ENCODE results near the gene KYNU.

KYNU gene

DNA sequence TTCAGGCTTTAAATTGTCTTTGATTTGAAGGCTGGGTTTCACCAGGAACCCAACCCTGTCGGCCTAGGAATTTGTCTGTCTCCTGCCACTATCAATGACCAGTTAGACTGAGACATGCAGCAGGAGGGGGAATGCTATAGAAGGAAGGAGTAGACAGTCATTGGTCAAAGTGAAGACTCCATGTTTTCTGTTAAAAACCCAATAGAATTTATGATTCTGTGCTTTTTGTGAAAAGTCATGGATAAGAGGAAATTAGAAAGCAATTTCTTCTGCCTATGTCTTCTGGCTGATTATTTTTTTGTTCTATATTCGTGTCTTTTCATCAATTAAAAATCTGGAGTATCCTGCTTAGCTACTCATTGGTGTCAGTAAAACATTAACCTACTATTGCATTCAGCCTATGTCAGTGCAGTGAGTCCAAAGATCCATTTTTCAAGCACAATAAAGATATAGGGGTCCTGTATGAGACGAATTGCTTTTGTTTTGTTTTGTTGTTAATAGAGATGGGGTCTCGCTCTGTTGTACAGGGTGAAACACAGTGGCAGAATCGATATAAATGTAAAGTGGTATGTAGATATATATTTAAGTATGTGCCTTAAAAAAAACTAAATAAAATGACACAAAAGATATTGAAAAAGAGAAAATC is 7.9 kb upstream of the KYNU start:
- Histone ChIP-seq H3K4me1 (no peaks in the 10 kb centered on the region), H3K9me3 (no peaks in the 10 kb centered on the region), H3K36me3 (no peaks in the 10 kb centered on the region), H3K4me3 (ENCODE audit: low read depth, low read length) (no peak overlapping the region), H3K27me3 (no peaks in the 10 kb centered on the region)
- no peak for DNase-seq
- TF ChIP-seq, protein P1, sequence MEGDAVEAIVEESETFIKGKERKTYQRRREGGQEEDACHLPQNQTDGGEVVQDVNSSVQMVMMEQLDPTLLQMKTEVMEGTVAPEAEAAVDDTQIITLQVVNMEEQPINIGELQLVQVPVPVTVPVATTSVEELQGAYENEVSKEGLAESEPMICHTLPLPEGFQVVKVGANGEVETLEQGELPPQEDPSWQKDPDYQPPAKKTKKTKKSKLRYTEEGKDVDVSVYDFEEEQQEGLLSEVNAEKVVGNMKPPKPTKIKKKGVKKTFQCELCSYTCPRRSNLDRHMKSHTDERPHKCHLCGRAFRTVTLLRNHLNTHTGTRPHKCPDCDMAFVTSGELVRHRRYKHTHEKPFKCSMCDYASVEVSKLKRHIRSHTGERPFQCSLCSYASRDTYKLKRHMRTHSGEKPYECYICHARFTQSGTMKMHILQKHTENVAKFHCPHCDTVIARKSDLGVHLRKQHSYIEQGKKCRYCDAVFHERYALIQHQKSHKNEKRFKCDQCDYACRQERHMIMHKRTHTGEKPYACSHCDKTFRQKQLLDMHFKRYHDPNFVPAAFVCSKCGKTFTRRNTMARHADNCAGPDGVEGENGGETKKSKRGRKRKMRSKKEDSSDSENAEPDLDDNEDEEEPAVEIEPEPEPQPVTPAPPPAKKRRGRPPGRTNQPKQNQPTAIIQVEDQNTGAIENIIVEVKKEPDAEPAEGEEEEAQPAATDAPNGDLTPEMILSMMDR (IDR thresholded peaks at IDR 0.05; ENCODE audit: low read depth, low read length) = no peak

DNA sequence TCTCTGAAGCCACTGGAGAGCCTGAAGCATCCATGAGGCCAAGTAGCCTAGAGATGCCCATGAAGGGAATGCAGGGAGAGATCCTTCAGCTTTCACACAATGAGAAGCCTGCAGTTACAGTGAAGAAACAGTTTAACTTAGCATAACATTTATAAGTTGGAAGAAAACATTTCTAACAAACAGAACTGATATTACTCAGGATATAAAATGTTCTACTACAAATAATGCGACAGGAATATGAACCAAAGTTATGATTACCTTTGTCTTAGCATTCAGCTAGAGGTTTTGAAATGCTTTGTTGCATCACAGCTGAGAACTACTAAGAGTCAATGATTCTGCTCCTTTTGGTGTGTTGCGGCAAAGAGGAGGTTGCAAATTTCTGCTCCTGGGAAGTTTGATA is 6.9 kb upstream of the KYNU start:
- TF ChIP-seq, protein P1 (IDR thresholded peaks at IDR 0.05; ENCODE audit: low read depth, low read length) = no peak
- Histone ChIP-seq H3K4me1 (no peaks in the 10 kb centered on the region), H3K36me3 (no peaks in the 10 kb centered on the region), H3K9me3 (no peaks in the 10 kb centered on the region), H3K4me3 (ENCODE audit: low read depth, low read length) (no peak overlapping the region), H3K27me3 (no peaks in the 10 kb centered on the region)
- DNase-seq = no peak

DNA sequence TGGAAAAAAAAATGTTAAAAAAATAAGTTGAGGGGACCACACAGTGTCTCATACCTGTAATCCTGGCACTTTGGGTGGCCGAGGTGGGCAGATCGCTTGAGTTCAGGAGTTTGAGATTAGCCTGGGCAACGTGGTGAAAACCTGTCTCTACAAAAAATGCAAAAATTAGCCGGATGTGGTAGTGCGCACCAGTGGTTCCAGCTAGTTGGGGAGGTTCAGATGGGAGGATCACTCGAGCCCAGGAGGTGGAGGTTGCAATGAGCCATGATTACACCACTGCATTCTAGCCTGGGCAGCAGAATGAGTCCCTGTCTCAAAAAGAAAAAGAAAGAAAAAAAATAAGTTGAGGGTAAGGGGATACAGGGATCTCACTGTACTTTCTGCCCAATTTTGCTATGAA is 6.1 kb upstream of the KYNU start:
- Histone ChIP-seq H3K27me3 (no peaks in the 10 kb centered on the region), H3K36me3 (no peaks in the 10 kb centered on the region), H3K4me1 (no peaks in the 10 kb centered on the region), H3K9me3 (no peaks in the 10 kb centered on the region), H3K4me3 (ENCODE audit: low read depth, low read length) (no peak overlapping the region)
- no peak for DNase-seq
- TF ChIP-seq, protein P1 (IDR thresholded peaks at IDR 0.05; ENCODE audit: low read depth, low read length) = no peak

DNA sequence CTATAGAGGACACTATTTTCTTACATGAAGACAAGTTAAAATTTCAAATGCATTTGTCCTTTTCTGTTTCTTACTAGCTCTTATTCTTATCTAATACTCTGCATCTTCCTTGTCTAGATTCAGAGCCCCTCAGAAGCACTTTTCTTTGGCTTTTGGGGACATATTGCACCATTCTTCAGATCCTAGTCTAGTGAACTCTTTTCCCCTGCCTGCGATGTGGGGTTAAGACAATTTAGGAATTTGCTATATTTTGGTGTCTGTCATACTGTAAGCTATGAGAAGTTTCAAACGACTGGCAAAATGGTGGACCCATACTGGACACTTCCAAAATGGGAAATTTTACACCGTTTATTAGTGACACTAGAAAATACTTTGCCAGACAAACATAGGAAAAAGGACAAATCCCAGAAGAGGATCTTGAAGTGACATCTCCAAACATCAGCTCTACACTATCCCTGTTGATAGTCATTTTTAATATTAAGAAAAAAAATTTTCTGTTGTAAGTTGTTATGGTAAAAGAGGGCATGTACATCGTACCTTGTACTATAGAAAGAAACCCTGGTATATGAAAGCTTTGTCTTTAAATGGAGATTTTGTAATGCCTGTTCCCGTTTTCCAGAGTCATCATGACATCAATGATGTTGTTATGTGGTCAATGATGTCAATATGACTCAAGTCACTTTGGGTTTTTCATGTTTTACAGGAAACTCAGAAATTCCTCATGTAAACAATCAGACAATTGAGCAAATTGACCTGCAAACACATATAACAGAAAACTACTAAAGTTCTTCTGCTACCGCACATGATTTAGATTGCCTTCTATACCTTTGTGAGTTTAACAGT is 4.4 kb upstream of the KYNU start:
- TF ChIP-seq, protein P1 (IDR thresholded peaks at IDR 0.05; ENCODE audit: low read depth, low read length) = no peak
- DNase-seq = no peak
- no peaks in the 10 kb centered on the region for H3K27me3 ChIP-seq
- H3K9me3 ChIP-seq = no peaks in the 10 kb centered on the region
- H3K4me1 ChIP-seq = no peaks in the 10 kb centered on the region
- no peaks in the 10 kb centered on the region for H3K36me3 ChIP-seq
- no peak overlapping the region for H3K4me3 ChIP-seq (ENCODE audit: low read depth, low read length)

DNA sequence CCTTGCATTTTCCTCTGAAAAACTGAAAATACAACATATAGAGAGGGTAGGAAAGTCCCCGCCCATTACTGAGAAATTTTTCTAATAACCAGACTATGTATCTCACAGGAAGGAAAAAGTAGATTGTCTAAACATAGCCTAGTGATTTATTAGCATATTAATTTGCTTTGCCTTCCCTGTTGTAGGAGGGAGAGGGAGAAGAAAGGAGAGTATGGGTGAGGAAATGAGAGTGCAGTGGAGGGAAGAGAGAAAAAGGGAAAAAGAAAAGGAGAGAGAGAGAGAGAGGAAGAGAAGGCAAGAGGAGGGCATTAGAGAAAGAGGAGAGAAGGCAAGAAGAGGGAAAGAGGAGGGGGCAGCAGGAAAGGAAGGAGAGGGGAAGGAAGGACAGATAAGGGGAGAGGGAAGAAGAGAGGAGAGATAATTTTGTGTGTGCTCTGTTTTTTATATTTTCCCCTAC is 3.6 kb upstream of the KYNU start:
- Histone ChIP-seq H3K27me3 (no peaks in the 10 kb centered on the region), H3K4me3 (ENCODE audit: low read depth, low read length) (no peak overlapping the region), H3K4me1 (no peaks in the 10 kb centered on the region), H3K9me3 (no peaks in the 10 kb centered on the region), H3K36me3 (no peaks in the 10 kb centered on the region)
- TF ChIP-seq, protein P1 (IDR thresholded peaks at IDR 0.05; ENCODE audit: low read depth, low read length) = no peak
- DNase-seq = no peak

DNA sequence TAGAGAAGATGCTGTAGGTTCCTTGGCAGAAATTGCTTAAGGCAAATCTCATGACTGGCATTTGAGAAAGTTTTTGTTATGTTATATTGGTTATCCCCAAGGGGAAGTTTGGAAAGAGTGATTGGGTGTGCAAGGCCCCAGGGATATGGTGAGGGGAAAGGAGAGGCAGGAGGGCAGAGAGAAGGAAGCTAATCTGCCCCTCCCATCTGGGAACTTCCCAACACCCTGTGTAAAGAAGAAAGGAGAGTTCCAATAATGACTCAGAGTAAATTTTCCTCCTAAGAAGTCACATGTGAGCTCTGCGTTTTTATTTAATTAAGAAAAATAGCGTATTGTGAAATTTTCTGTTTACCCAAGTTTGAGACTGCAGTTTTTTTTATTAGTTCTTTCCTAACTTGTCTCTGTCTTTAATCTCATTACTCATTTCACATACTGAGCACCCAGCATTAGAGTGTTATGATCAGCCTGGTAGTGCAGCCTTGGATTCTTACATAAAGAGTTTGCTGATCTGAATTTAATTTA is 3.1 kb upstream of the KYNU start:
- Histone ChIP-seq H3K4me3 (ENCODE audit: low read depth, low read length) (no peak overlapping the region), H3K27me3 (no peaks in the 10 kb centered on the region), H3K9me3 (no peaks in the 10 kb centered on the region), H3K36me3 (no peaks in the 10 kb centered on the region), H3K4me1 (no peaks in the 10 kb centered on the region)
- DNase-seq = no peak
- TF ChIP-seq, protein P1 (IDR thresholded peaks at IDR 0.05; ENCODE audit: low read depth, low read length) = no peak

Measured in BE2C (cell line).